GM10248 (cell line): Measurements from ENCODE around the gene ARVCF.
A peak's percentile ranks its signal among the peaks of the same experiment; 100 is the strongest.

Experiments
- CTCF ChIA-PET: fragments of 300-600 bp; sonication (Branson Sonifier 250); formaldehyde crosslinking; extraction: SDS; loops from one replicate; lab custom pipeline; 2021; ENCODE audit warnings: antibody characterized with exemption; lab: Yijun Ruan, JAX
- POLR2A ChIA-PET: fragments of 350-650 bp; sonication (Branson Sonifier 250); formaldehyde crosslinking; extraction: SDS; loops from one replicate; lab custom pipeline; 2020; ENCODE audit warnings: antibody characterized with exemption; lab: Yijun Ruan, JAX
- DNase-seq: peaks from one replicate; pipeline ENCODE4 v3.0.0; 2012; ENCODE audit errors: extremely low spot score
- CTCF ChIP-seq: IDR thresholded peaks from 2 replicates; pipeline ENCODE4 v1.5.1; 2012; ENCODE audit warnings: mild to moderate bottlenecking, low read depth; ENCODE audit errors: extremely low read depth, missing control alignments, control extremely low read depth

The ARVCF gene

GRCh38 chr22:20022978-20023613 lies 6.5 kb upstream of the ARVCF start:
- POLR2A ChIA-PET = no interaction called here
- TF ChIP-seq CTCF = no peak
- DNase-seq = no peak
- CTCF ChIA-PET = interaction anchor here (0.7 to 2.2 kb wide), 2 partner anchors 10 to 52 kb away, joined by 4 to 10 read pairs; no protein-coding TSS in a partner anchor

- ChIA-PET CTCF (interaction anchor here (0.7 to 2.2 kb wide), 2 partner anchors 9 to 51 kb away, joined by 4 to 10 read pairs; no protein-coding TSS in a partner anchor), POLR2A (no interaction called here)
- no peak for TF ChIP-seq CTCF
- DNase-seq = no peak
Measured at GRCh38 chr22:20022231-20022977, 5.8 kb upstream of the ARVCF start.

GRCh38 chr22:20021196-20022181 lies 4.9 kb upstream of the ARVCF start:
- POLR2A ChIA-PET = interaction anchor here (0.9 kb wide), 1 partner anchor 37 kb away, joined by 3 read pairs; no protein-coding TSS in a partner anchor
- CTCF ChIA-PET = interaction anchor here (1.3 to 2.2 kb wide), 2 partner anchors 8 to 38 kb away, joined by 3 to 10 read pairs; no protein-coding TSS in a partner anchor
- no peak for DNase-seq
- TF ChIP-seq CTCF = no peak

- CTCF ChIA-PET = interaction anchor here (1.3 kb wide), 1 partner anchor 39 kb away, joined by 3 read pairs; no protein-coding TSS in a partner anchor
- TF ChIP-seq CTCF = no peak
- DNase-seq = peak; percentile 99
- POLR2A ChIA-PET = interaction anchor here (0.9 kb wide), 1 partner anchor 37 kb away, joined by 3 read pairs; no protein-coding TSS in a partner anchor
Measured at GRCh38 chr22:20020533-20021195, 4.0 kb upstream of the ARVCF start, which contains the start of gene TANGO2. TANGO2 (plus strand) TSS chr22:20021110; CDS start chr22:20036799, 15,689 bp downstream.

- ChIA-PET POLR2A (no interaction called here), CTCF (interaction anchor here (1.3 kb wide), 1 partner anchor 39 kb away, joined by 3 read pairs; no protein-coding TSS in a partner anchor)
- no peak for DNase-seq
- no peak for TF ChIP-seq CTCF
Measured at GRCh38 chr22:20019661-20020532, 3.3 kb upstream of the ARVCF start.
